NCI-H1694 treated with DMSO at 0.1 percent for 48 hours (cell line): ENCODE results near the gene PGAP6.
"Not testable (repeated sequence)": the region's sequence is repeated elsewhere in the genome, so short reads cannot be mapped to it uniquely, and the experiment has no call there.

Experiments used
- DNase-seq: peaks from one replicate; lab custom pipeline; 2025; lab: John Stamatoyannopoulos, UW

PGAP6 gene

GRCh38 chr16:381789-382717 is at the start of gene PGAP6:
Gene PGAP6, minus strand, starts transcription at chr16:381978. Its CDS starts 157 bp downstream, at chr16:381821.
- no peak for DNase-seq

- DNase-seq = no peak
Observed at GRCh38 chr16:430904-431303, 49.1 kb upstream of the PGAP6 start.

- DNase-seq = no peak
Observed at GRCh38 chr16:427250-427649, 45.5 kb upstream of the PGAP6 start.

GRCh38 chr16:426906-427249 is 45.1 kb upstream of the PGAP6 start:
- DNase-seq = no peak

- DNase-seq = no peak
Observed at GRCh38 chr16:426115-426905, 44.5 kb upstream of the PGAP6 start.

GRCh38 chr16:425740-426114 is 43.9 kb upstream of the PGAP6 start:
- no peak for DNase-seq

GRCh38 chr16:425082-425718 is 43.4 kb upstream of the PGAP6 start, which contains the start of gene RAB11FIP3:
Gene RAB11FIP3, plus strand, starts transcription at chr16:425649. Its CDS starts 358 bp downstream, at chr16:426007.
- DNase-seq = peak; percentile 71

- DNase-seq = no peak
Observed at GRCh38 chr16:424623-425081, 42.9 kb upstream of the PGAP6 start.

- peak; percentile 15 for DNase-seq
Observed at GRCh38 chr16:424033-424622, 42.4 kb upstream of the PGAP6 start.

- DNase-seq = not testable (repeated sequence)
Observed at GRCh38 chr16:422179-422578, 40.4 kb upstream of the PGAP6 start.

- DNase-seq = not testable (repeated sequence)
Observed at GRCh38 chr16:415170-415498, 33.4 kb upstream of the PGAP6 start.

GRCh38 chr16:414395-415169 is 32.8 kb upstream of the PGAP6 start:
- DNase-seq = no peak

- DNase-seq = no peak
Observed at GRCh38 chr16:411576-412265, 29.9 kb upstream of the PGAP6 start.

GRCh38 chr16:410516-411178 is 28.9 kb upstream of the PGAP6 start:
- no peak for DNase-seq

GRCh38 chr16:407253-407652 is 25.5 kb upstream of the PGAP6 start:
- no peak for DNase-seq

GRCh38 chr16:405548-406506 is 24.0 kb upstream of the PGAP6 start:
- DNase-seq = no peak

- DNase-seq = no peak
Observed at GRCh38 chr16:404971-405486, 23.3 kb upstream of the PGAP6 start.

GRCh38 chr16:401468-402348 is 19.9 kb upstream of the PGAP6 start, which contains the start of gene DECR2:
Gene DECR2, plus strand, starts transcription at chr16:401885. Its CDS starts 79 bp downstream, at chr16:401964.
- peak; percentile 78 for DNase-seq
